ENCODE measurements around the gene OR2AE1. TPM values are rescaled to one million over a fixed set of nuclear protein-coding genes. Genes with fewer than 3 reads are reported as not detected.

OR2AE1 gene
- not detected for total RNA-seq

GRCh38 chr7:99876933-99877332 is at the start of gene OR2AE1:
TSS of gene OR2AE1 (minus strand) at chr7:99877033. CDS start at chr7:99877033, 0 bp downstream.

GRCh38 chr7:99918959-99919813 is 42.4 kb upstream of the OR2AE1 start, which contains the start of gene TRIM4:
TSS of gene TRIM4 (minus strand) at chr7:99919530. CDS start at chr7:99919401, 129 bp downstream.

Other genes starting within 250 kb of the OR2AE1 start
- 4.6 TPM for gene CYP3A5, start 197.0 kb downstream of the OR2AE1 start, total RNA-seq
- not detected for gene CYP3A7, start 141.8 kb downstream of the OR2AE1 start, total RNA-seq
- not detected for gene CYP3A4, start 92.8 kb downstream of the OR2AE1 start, total RNA-seq
- gene CYP3A43, start 49.0 kb downstream of the OR2AE1 start, total RNA-seq, result not detected
- 38.9 TPM for gene TRIM4, start 42.5 kb upstream of the OR2AE1 start, total RNA-seq
- not detected for gene GJC3, start 52.6 kb upstream of the OR2AE1 start, total RNA-seq
- gene AZGP1, start 99.0 kb upstream of the OR2AE1 start, total RNA-seq, result 15.0 TPM
- 77.0 TPM for gene ZKSCAN1, start 138.6 kb upstream of the OR2AE1 start, total RNA-seq
- 19.7 TPM for gene ZSCAN21, start 172.7 kb upstream of the OR2AE1 start, total RNA-seq
- gene ZNF3, start 204.7 kb upstream of the OR2AE1 start, total RNA-seq, result 61.1 TPM
- 53.1 TPM for gene COPS6, start 211.9 kb upstream of the OR2AE1 start, total RNA-seq
- 84.2 TPM for gene MCM7, start 224.4 kb upstream of the OR2AE1 start, total RNA-seq
- 31.1 TPM for gene AP4M1, start 224.6 kb upstream of the OR2AE1 start, total RNA-seq
- gene TAF6, start 242.3 kb upstream of the OR2AE1 start, total RNA-seq, result 70.6 TPM
- 36.2 TPM for gene CNPY4, start 242.6 kb upstream of the OR2AE1 start, total RNA-seq
- gene MBLAC1, start 249.9 kb upstream of the OR2AE1 start, total RNA-seq, result 3.1 TPM

All from camera-type eye (tissue), 1 donor.